ENCODE data around the gene SLC39A11.

DNA sequence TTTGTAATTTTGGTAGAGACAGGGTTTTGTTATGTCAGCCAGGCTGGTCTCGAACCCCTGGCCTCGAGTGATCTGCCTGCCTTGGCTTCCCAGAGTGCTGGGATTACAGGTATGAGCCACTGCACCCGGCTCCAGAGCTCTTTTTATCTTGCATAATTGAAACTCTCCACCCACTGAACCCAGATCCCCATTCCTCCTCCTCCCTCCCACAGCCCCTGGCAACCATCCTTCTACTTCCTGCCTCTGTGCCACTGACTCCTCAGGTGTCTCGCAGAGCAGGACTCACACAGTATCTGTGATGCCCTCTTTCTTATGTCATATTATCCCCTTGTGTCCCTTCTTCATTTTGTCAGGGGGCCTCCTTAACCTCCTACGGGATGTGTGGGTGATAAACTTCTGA is 340.7 kb downstream of the SLC39A11 start:
- TF ChIP-seq, protein P1, sequence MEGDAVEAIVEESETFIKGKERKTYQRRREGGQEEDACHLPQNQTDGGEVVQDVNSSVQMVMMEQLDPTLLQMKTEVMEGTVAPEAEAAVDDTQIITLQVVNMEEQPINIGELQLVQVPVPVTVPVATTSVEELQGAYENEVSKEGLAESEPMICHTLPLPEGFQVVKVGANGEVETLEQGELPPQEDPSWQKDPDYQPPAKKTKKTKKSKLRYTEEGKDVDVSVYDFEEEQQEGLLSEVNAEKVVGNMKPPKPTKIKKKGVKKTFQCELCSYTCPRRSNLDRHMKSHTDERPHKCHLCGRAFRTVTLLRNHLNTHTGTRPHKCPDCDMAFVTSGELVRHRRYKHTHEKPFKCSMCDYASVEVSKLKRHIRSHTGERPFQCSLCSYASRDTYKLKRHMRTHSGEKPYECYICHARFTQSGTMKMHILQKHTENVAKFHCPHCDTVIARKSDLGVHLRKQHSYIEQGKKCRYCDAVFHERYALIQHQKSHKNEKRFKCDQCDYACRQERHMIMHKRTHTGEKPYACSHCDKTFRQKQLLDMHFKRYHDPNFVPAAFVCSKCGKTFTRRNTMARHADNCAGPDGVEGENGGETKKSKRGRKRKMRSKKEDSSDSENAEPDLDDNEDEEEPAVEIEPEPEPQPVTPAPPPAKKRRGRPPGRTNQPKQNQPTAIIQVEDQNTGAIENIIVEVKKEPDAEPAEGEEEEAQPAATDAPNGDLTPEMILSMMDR (IDR thresholded peaks at IDR 0.05; ENCODE audit: insufficient read depth, low read length): no peak
- TF ChIP-seq, protein P2, sequence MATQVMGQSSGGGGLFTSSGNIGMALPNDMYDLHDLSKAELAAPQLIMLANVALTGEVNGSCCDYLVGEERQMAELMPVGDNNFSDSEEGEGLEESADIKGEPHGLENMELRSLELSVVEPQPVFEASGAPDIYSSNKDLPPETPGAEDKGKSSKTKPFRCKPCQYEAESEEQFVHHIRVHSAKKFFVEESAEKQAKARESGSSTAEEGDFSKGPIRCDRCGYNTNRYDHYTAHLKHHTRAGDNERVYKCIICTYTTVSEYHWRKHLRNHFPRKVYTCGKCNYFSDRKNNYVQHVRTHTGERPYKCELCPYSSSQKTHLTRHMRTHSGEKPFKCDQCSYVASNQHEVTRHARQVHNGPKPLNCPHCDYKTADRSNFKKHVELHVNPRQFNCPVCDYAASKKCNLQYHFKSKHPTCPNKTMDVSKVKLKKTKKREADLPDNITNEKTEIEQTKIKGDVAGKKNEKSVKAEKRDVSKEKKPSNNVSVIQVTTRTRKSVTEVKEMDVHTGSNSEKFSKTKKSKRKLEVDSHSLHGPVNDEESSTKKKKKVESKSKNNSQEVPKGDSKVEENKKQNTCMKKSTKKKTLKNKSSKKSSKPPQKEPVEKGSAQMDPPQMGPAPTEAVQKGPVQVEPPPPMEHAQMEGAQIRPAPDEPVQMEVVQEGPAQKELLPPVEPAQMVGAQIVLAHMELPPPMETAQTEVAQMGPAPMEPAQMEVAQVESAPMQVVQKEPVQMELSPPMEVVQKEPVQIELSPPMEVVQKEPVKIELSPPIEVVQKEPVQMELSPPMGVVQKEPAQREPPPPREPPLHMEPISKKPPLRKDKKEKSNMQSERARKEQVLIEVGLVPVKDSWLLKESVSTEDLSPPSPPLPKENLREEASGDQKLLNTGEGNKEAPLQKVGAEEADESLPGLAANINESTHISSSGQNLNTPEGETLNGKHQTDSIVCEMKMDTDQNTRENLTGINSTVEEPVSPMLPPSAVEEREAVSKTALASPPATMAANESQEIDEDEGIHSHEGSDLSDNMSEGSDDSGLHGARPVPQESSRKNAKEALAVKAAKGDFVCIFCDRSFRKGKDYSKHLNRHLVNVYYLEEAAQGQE (IDR thresholded peaks at IDR 0.05; ENCODE audit: insufficient replicate concordance, low read depth): no peak
- TF ChIP-seq POLR2AphosphoS5 (IDR thresholded peaks at IDR 0.05; ENCODE audit: low read depth) (no peak), GABPA (IDR thresholded peaks at IDR 0.05; ENCODE audit: low read depth) (no peak), SPI1 (IDR thresholded peaks at IDR 0.05; ENCODE audit: borderline replicate concordance, low read depth) (no peak)

Data from HL-60 (cell line).